OCI-LY3 (cell line): ENCODE data around the gene THEM5.

Experiments
- H2AFZ ChIP-seq: fragments of 200-600, 300-600 bp; shearing (Covaris generic); 2 replicates; pipeline ENCODE4 v1.6.0; 2014; ENCODE audit warnings: antibody characterized with exemption, low read depth, low read length
- H3K27ac ChIP-seq: fragments of 200-600, 300-600 bp; sonication (generic); 2 replicates; pipeline ENCODE4 v1.5.1; 2014; ENCODE audit warnings: mild to moderate bottlenecking, low read length, moderate library complexity, mixed read lengths
- H3K27me3 ChIP-seq: fragments of 200-600, 300-600 bp; sonication (generic); 2 replicates; pipeline ENCODE4 v1.6.1; 2014; ENCODE audit warnings: low read depth, low read length, mixed read lengths
- H3K36me3 ChIP-seq: fragments of 200-600, 300-600 bp; sonication (generic); replicated peaks from 2 replicates; pipeline ENCODE3; 2014; ENCODE audit warnings: low read depth, low read length, mixed read lengths
- H3K4me1 ChIP-seq: fragments of 300-600, 200-600 bp; sonication (generic); 2 replicates; pipeline ENCODE4 v1.6.1; 2014; ENCODE audit warnings: low read length, mixed read lengths
- H3K4me2 ChIP-seq: fragments of 200-600, 300-600 bp; sonication (generic); 2 replicates; pipeline ENCODE4 v1.6.1; 2014; ENCODE audit warnings: low read length, mixed read lengths
- H3K4me3 ChIP-seq: fragments of 300-600, 200-600 bp; sonication (generic); 2 replicates; pipeline ENCODE4 v1.5.1; 2014; ENCODE audit warnings: antibody characterized with exemption, mild to moderate bottlenecking, low read length, moderate library complexity
- H3K79me2 ChIP-seq: fragments of 300-600, 200-600 bp; shearing (Covaris generic); 2 replicates; pipeline ENCODE4 v1.6.1; 2014; ENCODE audit warnings: mild to moderate bottlenecking, low read length, mixed read lengths
- H3K9ac ChIP-seq: fragments of 300-600, 200-600 bp; shearing (Covaris generic); 2 replicates; pipeline ENCODE4 v1.6.0; 2014; ENCODE audit warnings: mild to moderate bottlenecking, low read length, moderate library complexity
- H3K9me3 ChIP-seq: fragments of 200-600, 300-600 bp; shearing (Covaris generic); 2 replicates; pipeline ENCODE4 v1.6.1; 2014; ENCODE audit warnings: low read length, mixed read lengths; ENCODE audit not compliant: insufficient read depth
- H4K20me1 ChIP-seq: fragments of 200-600, 300-600 bp; sonication (generic); 2 replicates; pipeline ENCODE4 v1.6.1; 2016; ENCODE audit warnings: low read length, mixed read lengths; ENCODE audit not compliant: insufficient read depth
- EZH2phosphoT487 ChIP-seq: fragments of 200-600 bp; shearing (Covaris generic); IDR thresholded peaks from 2 replicates; pipeline ENCODE4 v1.6.1; 2018; ENCODE audit warnings: antibody characterized with exemption, mixed run types, low read depth
- TF ChIP-seq, protein P1 (sequence below): fragments of 200-600, 300-600 bp; sonication (generic); IDR thresholded peaks from 2 replicates; pipeline ENCODE4 v1.5.1; 2014; ENCODE audit warnings: antibody characterized with exemption, low read length, low read depth

THEM5 gene

DNA sequence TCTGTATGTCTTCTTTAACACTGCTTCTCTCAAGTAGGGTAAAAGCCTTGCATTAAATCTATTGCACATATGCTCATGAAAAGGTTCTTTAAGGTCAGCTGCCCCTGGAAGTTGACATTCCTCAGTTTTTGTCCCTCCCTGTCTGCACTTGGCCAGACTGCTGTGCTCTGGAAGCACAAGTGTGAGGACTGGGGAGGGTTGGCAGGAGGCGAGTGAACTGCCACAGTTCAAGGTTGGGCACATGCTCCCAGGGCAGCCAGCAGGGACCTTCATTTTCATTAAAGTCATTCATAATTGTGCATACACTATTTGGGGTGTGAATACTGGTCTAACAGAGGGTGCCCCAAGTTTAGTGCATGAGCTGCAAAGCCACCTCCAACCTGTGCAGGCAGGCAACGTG lies 10.9 kb upstream of the THEM5 start:
- no peak overlapping the region for H3K4me3 ChIP-seq
- no peaks in the 10 kb centered on the region for H4K20me1 ChIP-seq
- no peaks in the 10 kb centered on the region for H3K79me2 ChIP-seq
- H3K9me3 ChIP-seq: no peaks in the 10 kb centered on the region
- H3K36me3 ChIP-seq: no peaks in the 10 kb centered on the region
- peaks cover 18% of the 10 kb centered on the region for H3K4me1 ChIP-seq
- no peak for TF ChIP-seq EZH2phosphoT487
- TF ChIP-seq, protein P1, sequence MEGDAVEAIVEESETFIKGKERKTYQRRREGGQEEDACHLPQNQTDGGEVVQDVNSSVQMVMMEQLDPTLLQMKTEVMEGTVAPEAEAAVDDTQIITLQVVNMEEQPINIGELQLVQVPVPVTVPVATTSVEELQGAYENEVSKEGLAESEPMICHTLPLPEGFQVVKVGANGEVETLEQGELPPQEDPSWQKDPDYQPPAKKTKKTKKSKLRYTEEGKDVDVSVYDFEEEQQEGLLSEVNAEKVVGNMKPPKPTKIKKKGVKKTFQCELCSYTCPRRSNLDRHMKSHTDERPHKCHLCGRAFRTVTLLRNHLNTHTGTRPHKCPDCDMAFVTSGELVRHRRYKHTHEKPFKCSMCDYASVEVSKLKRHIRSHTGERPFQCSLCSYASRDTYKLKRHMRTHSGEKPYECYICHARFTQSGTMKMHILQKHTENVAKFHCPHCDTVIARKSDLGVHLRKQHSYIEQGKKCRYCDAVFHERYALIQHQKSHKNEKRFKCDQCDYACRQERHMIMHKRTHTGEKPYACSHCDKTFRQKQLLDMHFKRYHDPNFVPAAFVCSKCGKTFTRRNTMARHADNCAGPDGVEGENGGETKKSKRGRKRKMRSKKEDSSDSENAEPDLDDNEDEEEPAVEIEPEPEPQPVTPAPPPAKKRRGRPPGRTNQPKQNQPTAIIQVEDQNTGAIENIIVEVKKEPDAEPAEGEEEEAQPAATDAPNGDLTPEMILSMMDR: no peak
- no peak overlapping the region for H3K27ac ChIP-seq
- H3K27me3 ChIP-seq: no peaks in the 10 kb centered on the region
- H2AFZ ChIP-seq: no peak overlapping the region
- no peak overlapping the region for H3K9ac ChIP-seq
- H3K4me2 ChIP-seq: no peak overlapping the region

DNA sequence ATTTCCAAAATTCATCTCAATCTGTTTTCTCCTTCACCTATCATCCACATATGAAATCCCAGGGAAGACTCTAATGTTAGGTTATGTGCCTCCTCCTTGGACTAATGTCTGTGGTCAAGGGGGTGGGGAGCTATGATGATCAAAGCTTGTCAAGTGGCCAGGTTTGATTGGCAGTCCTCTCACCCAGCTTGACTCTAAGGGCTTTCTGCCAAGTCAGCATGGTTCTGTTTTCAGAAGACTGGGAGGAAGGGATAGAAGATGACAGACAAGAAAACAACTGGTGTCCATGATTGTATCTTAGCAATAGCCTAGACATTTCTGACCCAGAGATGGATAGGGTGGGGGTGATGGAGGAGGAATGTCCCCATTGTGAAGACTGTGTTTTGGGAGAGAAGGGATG lies 9.1 kb upstream of the THEM5 start:
- H4K20me1 ChIP-seq: no peaks in the 10 kb centered on the region
- H2AFZ ChIP-seq: no peak overlapping the region
- no peak overlapping the region for H3K27ac ChIP-seq
- no peaks in the 10 kb centered on the region for H3K36me3 ChIP-seq
- no peak overlapping the region for H3K4me2 ChIP-seq
- peaks cover 35% of the 10 kb centered on the region for H3K4me1 ChIP-seq
- no peak for TF ChIP-seq EZH2phosphoT487
- TF ChIP-seq, protein P1: no peak
- no peaks in the 10 kb centered on the region for H3K9me3 ChIP-seq
- H3K9ac ChIP-seq: no peak overlapping the region
- no peak overlapping the region for H3K4me3 ChIP-seq
- no peaks in the 10 kb centered on the region for H3K27me3 ChIP-seq
- no peaks in the 10 kb centered on the region for H3K79me2 ChIP-seq

DNA sequence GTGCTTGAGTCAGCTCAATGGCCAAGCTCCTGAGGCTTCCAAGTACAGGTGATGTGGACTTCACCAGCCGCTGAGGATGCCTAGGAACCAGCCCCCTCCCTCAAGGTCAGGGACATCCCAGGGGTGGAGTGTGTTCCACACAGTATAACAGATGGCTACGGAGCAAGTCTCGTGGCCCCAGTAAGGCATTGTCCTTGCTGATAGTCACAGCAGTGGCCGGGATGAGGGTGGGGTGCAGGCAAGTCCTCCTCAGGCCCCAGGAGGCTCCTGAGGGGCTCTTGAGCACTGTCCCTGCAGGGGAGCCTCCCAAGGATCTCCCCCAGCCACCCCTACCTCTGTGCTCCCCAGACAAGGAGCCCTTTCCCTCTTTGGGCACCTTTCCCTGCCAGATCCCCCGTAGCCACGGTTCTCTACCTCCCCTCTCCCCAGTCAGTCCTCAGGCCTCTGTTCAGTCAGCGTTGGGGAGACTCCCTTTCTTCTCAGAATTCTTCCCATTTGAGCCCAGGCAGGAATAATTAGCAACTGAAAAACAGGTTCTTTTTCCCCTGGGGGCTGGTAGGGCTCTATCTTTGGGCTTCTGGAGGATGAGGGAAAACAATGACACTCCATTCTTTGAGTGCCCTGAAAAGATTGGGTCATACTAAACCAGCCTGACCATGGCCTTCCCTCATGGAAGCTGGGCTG lies 7.1 kb upstream of the THEM5 start:
- peak overlapping the region; percentile 53 for H3K4me2 ChIP-seq
- no peaks in the 10 kb centered on the region for H3K36me3 ChIP-seq
- H3K79me2 ChIP-seq: no peaks in the 10 kb centered on the region
- H3K9me3 ChIP-seq: no peaks in the 10 kb centered on the region
- TF ChIP-seq, protein P1: no peak
- TF ChIP-seq EZH2phosphoT487: no peak
- no peaks in the 10 kb centered on the region for H3K27me3 ChIP-seq
- peak overlapping the region; percentile 36 for H3K27ac ChIP-seq
- H3K4me3 ChIP-seq: peak overlapping the region; percentile 6; the same call in 1 of the 2 replicates
- H2AFZ ChIP-seq: peak overlapping the region; percentile 68
- no peaks in the 10 kb centered on the region for H4K20me1 ChIP-seq
- H3K9ac ChIP-seq: peak overlapping the region; percentile 34; the same call in 1 of the 2 replicates
- peaks cover 35% of the 10 kb centered on the region for H3K4me1 ChIP-seq

DNA sequence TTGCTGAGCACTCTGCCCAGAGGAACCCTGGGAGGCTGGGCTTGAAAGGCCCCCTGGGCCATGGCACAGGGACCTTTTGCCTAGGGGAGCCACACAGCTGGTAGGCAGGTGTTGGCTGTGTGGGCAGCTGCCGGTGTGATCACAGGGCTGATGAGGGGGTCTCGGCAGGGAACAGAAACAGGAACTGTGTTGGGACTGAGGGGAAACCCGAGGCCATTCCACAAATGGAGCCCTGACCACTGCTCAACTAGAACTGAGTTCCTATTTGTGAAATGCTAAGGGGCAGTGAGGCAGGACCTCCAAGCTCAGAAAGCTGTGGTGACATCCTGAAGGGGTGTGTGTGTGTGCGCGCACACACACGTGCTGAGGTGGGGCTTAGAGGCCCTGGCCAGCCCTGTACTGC lies 6.4 kb upstream of the THEM5 start:
- no peaks in the 10 kb centered on the region for H3K79me2 ChIP-seq
- no peaks in the 10 kb centered on the region for H3K36me3 ChIP-seq
- no peaks in the 10 kb centered on the region for H4K20me1 ChIP-seq
- TF ChIP-seq, protein P1: no peak
- no peak for TF ChIP-seq EZH2phosphoT487
- H3K4me3 ChIP-seq: peak overlapping the region; percentile 6; the same call in 1 of the 2 replicates
- peaks cover 35% of the 10 kb centered on the region for H3K4me1 ChIP-seq
- H3K27ac ChIP-seq: peak overlapping the region; percentile 36
- no peaks in the 10 kb centered on the region for H3K27me3 ChIP-seq
- no peaks in the 10 kb centered on the region for H3K9me3 ChIP-seq
- H3K9ac ChIP-seq: peak overlapping the region; percentile 34; the same call in 1 of the 2 replicates
- H2AFZ ChIP-seq: peak overlapping the region; percentile 68
- H3K4me2 ChIP-seq: peak overlapping the region; percentile 53
